ENCODE measurements around the gene MEF2B. TPM values are rescaled to one million over a fixed set of nuclear protein-coding genes. Genes with fewer than 3 reads are reported as not detected.

MEF2B gene
- total and polyA plus RNA-seq, 2 donors (not counting 3 experiments of a cell fraction or from before 2014, with no cell fraction given) = 0.52 to 1.2 TPM

DNA sequence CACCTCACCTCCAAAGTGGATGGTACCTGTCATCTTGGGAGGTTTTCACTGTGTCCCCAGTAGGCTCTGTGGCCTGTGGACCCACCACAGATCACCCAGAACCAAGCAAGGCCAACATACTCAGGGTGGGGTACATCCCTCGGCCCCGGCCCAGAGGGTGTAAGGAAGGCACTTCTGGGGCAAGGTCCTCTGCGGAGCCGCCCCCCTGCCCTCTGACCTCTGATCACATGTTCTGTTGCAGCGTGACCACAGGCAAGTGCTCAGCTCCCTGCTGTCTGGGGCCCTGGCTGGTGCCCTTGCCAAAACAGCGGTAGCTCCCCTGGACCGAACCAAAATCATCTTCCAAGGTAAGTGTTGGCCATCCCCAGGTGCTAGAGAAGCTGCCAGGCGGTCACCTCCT lies 68.5 kb downstream of the MEF2B start:
- Histone ChIP-seq H3K27ac (ENCODE audit: insufficient read depth, low read depth, low read length) (no peak overlapping the region), H3K9ac (replicated peaks; ENCODE audit: extremely low read depth, insufficient read depth, low read length) (no peak overlapping the region), H2AFZ (ENCODE audit: low read depth, low read length) (no peak overlapping the region), H3K4me3 (replicated peaks in 1 of 3; ENCODE audit: insufficient read depth in 1 of 3, low read depth in 1 of 3, low read length in 3 of 3) (no peak overlapping the region), H3K9me3 (replicated peaks; ENCODE audit: control insufficient read depth, insufficient read depth, low read length) (no peaks in the 10 kb centered on the region), H3K4me2 (ENCODE audit: insufficient read depth, low read length) (no peak overlapping the region), H3K4me1 (ENCODE audit: control insufficient read depth, extremely low read depth, insufficient read depth, low read length) (no peaks in the 10 kb centered on the region), H4K20me1 (replicated peaks; ENCODE audit: control insufficient read depth, extremely low read depth, insufficient read depth, low read length) (no peaks in the 10 kb centered on the region), H3K27me3 (ENCODE audit: control insufficient read depth in 2 of 2, insufficient read depth in 2 of 2, low read length in 2 of 2) (no peaks in the 10 kb centered on the region), H3K9me1 (replicated peaks; ENCODE audit: control insufficient read depth, extremely low read depth, insufficient read depth, low read length) (no peaks in the 10 kb centered on the region), H3K36me3 (ENCODE audit: control insufficient read depth in 2 of 2, extremely low read depth in 1 of 2, insufficient read depth in 2 of 2, low read length in 2 of 2) (no peaks in the 10 kb centered on the region), H3K79me2 (ENCODE audit: control insufficient read depth, insufficient read depth, low read length) (no peaks in the 10 kb centered on the region)
- FAIRE-seq = no peak
- TF ChIP-seq CTCF (IDR thresholded peaks at IDR 0.05; ENCODE audit: extremely low read depth in 1 of 2, insufficient read depth in 1 of 2, low read depth in 1 of 2, low read length in 2 of 2) = no peak
- no peak for TF ChIP-seq JUN (IDR thresholded peaks at IDR 0.05; ENCODE audit: borderline replicate concordance, insufficient read depth, insufficient read length, low read depth)
- no peak for TF ChIP-seq EZH2 (IDR thresholded peaks at IDR 0.05; ENCODE audit: borderline replicate concordance, low read depth, low read length, severe bottlenecking)
- no peak for TF ChIP-seq POLR2AphosphoS5 (IDR thresholded peaks at IDR 0.05; ENCODE audit: insufficient read depth, low read depth, low read length)
- no peak for TF ChIP-seq MYC (IDR thresholded peaks at IDR 0.05; ENCODE audit: low read depth, low read length)
- TF ChIP-seq POLR2A (IDR thresholded peaks at IDR 0.05; ENCODE audit: low read depth, low read length) = no peak
- TF ChIP-seq FOS (IDR thresholded peaks at IDR 0.05; ENCODE audit: borderline replicate concordance, insufficient read depth, low read length) = no peak
- TF ChIP-seq MAX (IDR thresholded peaks at IDR 0.05; ENCODE audit: insufficient read depth, insufficient read length) = no peak
- TF ChIP-seq GATA2 (IDR thresholded peaks at IDR 0.05; ENCODE audit: insufficient read depth, insufficient read length, low read depth, low read length) = no peak
- no TSS peak for BruUV-seq (replicated peaks)
- dilution Hi-C loops (cut with MboI; ENCODE audit: extremely low pct_ligation_motif_present, low sequenced_read_pairs) = no loop called here
- POLR2A ChIA-PET = no interaction called here
- CTCF ChIA-PET = no interaction called here
- no peak for DNase-seq (ENCODE audit: low read depth, low spot score)
- intact Hi-C loops (cut with micrococcal nuclease) = no loop called here
